Hepatocyte (in vitro differentiated cells): Measurements from ENCODE around the gene CCDC9B. TPM values are rescaled to one million over a fixed set of nuclear protein-coding genes. Genes with fewer than 3 reads are reported as not detected.

ENCODE experiments used
- DNase-seq: peaks from one replicate; pipeline ENCODE4 v3.0.0-alpha.2; 2016; ENCODE audit warnings: low spot score
- H2AFZ ChIP-seq: fragments of 200-600 bp; sonication (generic); 2 replicates; pipeline ENCODE4 v1.6.0; 2016; ENCODE audit warnings: antibody characterized with exemption, mild to moderate bottlenecking
- H3K27ac ChIP-seq: fragments of 200-600 bp; sonication (generic); 2 replicates; pipeline ENCODE4 v1.5.1; 2016; ENCODE audit warnings: mild to moderate bottlenecking
- H3K27me3 ChIP-seq: fragments of 200-600 bp; sonication (generic); 2 replicates; pipeline ENCODE4 v1.6.1; 2016
- H3K36me3 ChIP-seq: fragments of 200-600 bp; sonication (generic); replicated peaks from 2 replicates; pipeline ENCODE4 v1.5.1; 2016; ENCODE audit warnings: low read depth; ENCODE audit not compliant: insufficient read depth
- H3K4me1 ChIP-seq: fragments of 200-600 bp; sonication (generic); 2 replicates; pipeline ENCODE4 v1.5.1; 2016; ENCODE audit warnings: mild to moderate bottlenecking, moderate library complexity; ENCODE audit not compliant: insufficient read depth
- H3K4me2 ChIP-seq: fragments of 200-600 bp; sonication (generic); 2 replicates; pipeline ENCODE4 v1.6.0; 2016
- H3K4me3 ChIP-seq: fragments of 200-600 bp; sonication (generic); 2 replicates; pipeline ENCODE4 v1.5.1; 2016; ENCODE audit warnings: mild to moderate bottlenecking
- H3K79me2 ChIP-seq: fragments of 200-600 bp; sonication (generic); 2 replicates; pipeline ENCODE4 v1.6.0; 2017; ENCODE audit warnings: mild to moderate bottlenecking
- H3K9me2 ChIP-seq: fragments of 200-600 bp; sonication (generic); replicated peaks from 2 replicates; pipeline ENCODE4 v1.6.0; 2017; ENCODE audit warnings: mild to moderate bottlenecking; ENCODE audit not compliant: insufficient read depth
- H3K9me3 ChIP-seq: fragments of 200-600 bp; sonication (generic); 2 replicates; pipeline ENCODE4 v1.5.1; 2016; ENCODE audit warnings: low read depth, mild to moderate bottlenecking
- H4K20me1 ChIP-seq: fragments of 200-600 bp; sonication (generic); 2 replicates; pipeline ENCODE4 v1.6.0; 2016; ENCODE audit warnings: mild to moderate bottlenecking; ENCODE audit not compliant: insufficient read depth, poor library complexity, severe bottlenecking
- CTCF ChIP-seq: fragments of 200-600 bp; sonication (generic); IDR thresholded peaks from 2 replicates; pipeline ENCODE4 v1.5.1; 2016; ENCODE audit warnings: antibody characterized with exemption, mild to moderate bottlenecking; ENCODE audit not compliant: poor library complexity
- EZH2 ChIP-seq: fragments of 200-600 bp; sonication (generic); IDR thresholded peaks from 2 replicates; pipeline ENCODE4 v1.6.1; 2016; ENCODE audit warnings: antibody characterized with exemption, mild to moderate bottlenecking, borderline replicate concordance
- EZH2phosphoT487 ChIP-seq: fragments of 200-600 bp; sonication (generic); IDR thresholded peaks from one replicate; pipeline ENCODE4 v1.6.1; 2018; ENCODE audit warnings: antibody characterized with exemption, mild to moderate bottlenecking, low read depth, moderate library complexity; ENCODE audit not compliant: unreplicated experiment, severe bottlenecking
- WGBS: methylation state at CpG from one replicate; pipeline ENCODE4 v1.1.6; 2016; ENCODE audit warnings: low lambda C conversion rate; ENCODE audit errors: missing lambda C conversion rate; 5-methylcytosine and 5-hydroxymethylcytosine counted together
- polyA plus RNA-seq: library from polyadenylated mRNA; unstranded; fragments of >200 nt; fragmentation: Nextera tagmentation; extraction: Ambion mirVana; gene quantifications from 2 replicates; pipeline ENCODE4 v1.2.1, GENCODE V29; 2016
- total RNA-seq: library from RNA; depleted of rRNA; stranded (reverse); fragments of >200 nt; gene quantifications from 2 replicates; pipeline ENCODE4 v1.2.3, GENCODE V29; 2014

Gene CCDC9B
- total and polyA plus RNA-seq, 2 experiments from 2014 or later: 4.0 to 7.6 TPM

- no peak for TF ChIP-seq CTCF
- TF ChIP-seq EZH2phosphoT487: no peak
- no peak for TF ChIP-seq EZH2
- no peaks in the 10 kb centered on the region for H3K36me3 ChIP-seq
- no peaks in the 10 kb centered on the region for H3K9me2 ChIP-seq
- no peak overlapping the region for H3K27ac ChIP-seq
- no peaks in the 10 kb centered on the region for H3K9me3 ChIP-seq
- no peaks in the 10 kb centered on the region for H3K79me2 ChIP-seq
- WGBS: 91% methylated on average over 3 of the region's 3 CpGs
- H3K4me3 ChIP-seq: no peak overlapping the region
- H4K20me1 ChIP-seq: no peaks in the 10 kb centered on the region
- no peak overlapping the region for H2AFZ ChIP-seq
- H3K4me2 ChIP-seq: no peak overlapping the region
- no peaks in the 10 kb centered on the region for H3K4me1 ChIP-seq
- no peak for DNase-seq
- no peaks in the 10 kb centered on the region for H3K27me3 ChIP-seq
Measured at GRCh38 chr15:40377606-40378005, 36.9 kb upstream of the CCDC9B start.

- Histone ChIP-seq H3K9me2 (no peaks in the 10 kb centered on the region), H3K79me2 (no peaks in the 10 kb centered on the region), H3K36me3 (no peaks in the 10 kb centered on the region), H3K4me3 (no peak overlapping the region), H3K27ac (no peak overlapping the region), H2AFZ (no peak overlapping the region), H3K4me2 (no peak overlapping the region), H3K4me1 (no peaks in the 10 kb centered on the region), H4K20me1 (no peaks in the 10 kb centered on the region), H3K9me3 (no peaks in the 10 kb centered on the region), H3K27me3 (no peaks in the 10 kb centered on the region)
- no peak for TF ChIP-seq EZH2phosphoT487
- no peak for DNase-seq
- WGBS: 20% methylated on average over 2 of the region's 2 CpGs
Measured at GRCh38 chr15:40372981-40373380, 32.2 kb upstream of the CCDC9B start.

- Histone ChIP-seq H3K9me3 (no peaks in the 10 kb centered on the region), H4K20me1 (no peaks in the 10 kb centered on the region), H3K27ac (no peak overlapping the region), H3K36me3 (no peaks in the 10 kb centered on the region), H3K9me2 (no peaks in the 10 kb centered on the region), H2AFZ (no peak overlapping the region), H3K27me3 (no peaks in the 10 kb centered on the region), H3K4me1 (peaks cover 6% of the 10 kb centered on the region), H3K4me3 (no peak overlapping the region), H3K4me2 (no peak overlapping the region), H3K79me2 (no peaks in the 10 kb centered on the region)
- 96% methylated on average over 13 of the region's 13 CpGs for WGBS
- no peak for DNase-seq
- TF ChIP-seq EZH2: no peak
- TF ChIP-seq EZH2phosphoT487: no peak
- no peak for TF ChIP-seq CTCF
Measured at GRCh38 chr15:40369971-40370370, 29.2 kb upstream of the CCDC9B start.

GRCh38 chr15:40369474-40369869 is 28.7 kb upstream of the CCDC9B start:
- WGBS: 96% methylated on average over 9 of the region's 10 CpGs
- TF ChIP-seq CTCF (no peak), EZH2phosphoT487 (no peak), EZH2 (no peak)
- H3K4me2 ChIP-seq: no peak overlapping the region
- no peaks in the 10 kb centered on the region for H4K20me1 ChIP-seq
- H3K4me3 ChIP-seq: no peak overlapping the region
- no peak overlapping the region for H2AFZ ChIP-seq
- DNase-seq: no peak
- no peaks in the 10 kb centered on the region for H3K9me2 ChIP-seq
- no peaks in the 10 kb centered on the region for H3K27me3 ChIP-seq
- no peaks in the 10 kb centered on the region for H3K36me3 ChIP-seq
- H3K9me3 ChIP-seq: no peaks in the 10 kb centered on the region
- no peaks in the 10 kb centered on the region for H3K79me2 ChIP-seq
- H3K27ac ChIP-seq: no peak overlapping the region
- H3K4me1 ChIP-seq: peaks cover 6% of the 10 kb centered on the region
